DOHH2 (cell line): ENCODE measurements around the gene OSBPL3.

ENCODE experiments used
- H3F3A ChIP-seq: fragments of 200-600 bp; sonication (generic), shearing (Covaris generic); 2 replicates; pipeline ENCODE4 v1.6.0; 2016; ENCODE audit warnings: antibody characterized with exemption, mild to moderate bottlenecking; ENCODE audit not compliant: control insufficient read depth, insufficient read depth
- H3K27ac ChIP-seq: fragments of 200-600 bp; sonication (generic); 2 replicates; pipeline ENCODE4 v1.5.1; 2014; ENCODE audit warnings: low read depth, mild to moderate bottlenecking, low read length, moderate library complexity
- H3K27me3 ChIP-seq: fragments of 200-600 bp; sonication (generic); 2 replicates; pipeline ENCODE4 v1.6.1; 2014; ENCODE audit warnings: mild to moderate bottlenecking, low read length, mixed read lengths; ENCODE audit not compliant: control insufficient read depth
- H3K36me3 ChIP-seq: fragments of 200-600 bp; sonication (generic); 2 replicates; pipeline ENCODE4 v1.6.1; 2014; ENCODE audit warnings: mild to moderate bottlenecking, low read length, moderate library complexity, mixed read lengths; ENCODE audit not compliant: control insufficient read depth
- H3K4me1 ChIP-seq: fragments of 200-600 bp; sonication (generic); 2 replicates; pipeline ENCODE4 v1.6.1; 2014; ENCODE audit warnings: mild to moderate bottlenecking, low read length, mixed read lengths; ENCODE audit not compliant: control insufficient read depth
- H3K4me2 ChIP-seq: fragments of 200-600 bp; sonication (generic); 2 replicates; pipeline ENCODE4 v1.6.0; 2014; ENCODE audit warnings: mild to moderate bottlenecking, low read length, moderate library complexity
- H3K4me3 ChIP-seq: fragments of 200-600 bp; sonication (generic); 2 replicates; pipeline ENCODE4 v1.5.1; 2014; ENCODE audit warnings: mild to moderate bottlenecking, low read length, mixed read lengths
- H3K79me2 ChIP-seq: fragments of 200-600 bp; sonication (generic); 2 replicates; pipeline ENCODE4 v1.6.1; 2014; ENCODE audit warnings: mild to moderate bottlenecking, low read length, mixed read lengths; ENCODE audit not compliant: control insufficient read depth
- H3K9me2 ChIP-seq: fragments of 200-600 bp; sonication (generic); replicated peaks from 2 replicates; pipeline ENCODE4 v1.6.1; 2014; ENCODE audit warnings: mild to moderate bottlenecking, low read length, mixed read lengths; ENCODE audit not compliant: control insufficient read depth
- H3K9me3 ChIP-seq: fragments of 200-600 bp; sonication (generic); 2 replicates; pipeline ENCODE4 v1.6.1; 2014; ENCODE audit warnings: antibody characterized with exemption, low read length, mixed read lengths; ENCODE audit not compliant: control insufficient read depth, insufficient read depth
- H4K20me1 ChIP-seq: fragments of 200-600 bp; sonication (generic); 2 replicates; pipeline ENCODE4 v1.6.0; 2014; ENCODE audit warnings: low read depth, mild to moderate bottlenecking, antibody characterized with exemption, low read length, moderate library complexity; ENCODE audit not compliant: control insufficient read depth, insufficient read depth
- CTCF ChIP-seq: fragments of 200-600 bp; sonication (generic); IDR thresholded peaks from one replicate; pipeline ENCODE4 v1.5.1; 2014; ENCODE audit warnings: antibody characterized with exemption, mild to moderate bottlenecking, low read depth, low read length; ENCODE audit not compliant: poor library complexity, severe bottlenecking
- EZH2phosphoT487 ChIP-seq: fragments of 200-600 bp; sonication (generic); IDR thresholded peaks from 2 replicates; pipeline ENCODE4 v1.6.1; 2017; ENCODE audit warnings: borderline replicate concordance, mild to moderate bottlenecking, antibody characterized with exemption, low read length, moderate library complexity, mixed read lengths

Gene OSBPL3

GRCh38 chr7:24936121-24936824, 43.7 kb downstream of the OSBPL3 start:
- no peaks in the 10 kb centered on the region for H3K9me2 ChIP-seq
- H3K79me2 ChIP-seq, result peaks cover 98% of the 10 kb centered on the region
- no peak for TF ChIP-seq EZH2phosphoT487
- TF ChIP-seq CTCF, result no peak
- no peak overlapping the region for H3K27ac ChIP-seq
- H3F3A ChIP-seq, result no peaks in the 10 kb centered on the region
- H3K4me2 ChIP-seq, result no peak overlapping the region
- H3K27me3 ChIP-seq, result no peaks in the 10 kb centered on the region
- H4K20me1 ChIP-seq, result peaks cover 7% of the 10 kb centered on the region; the same call in 1 of the 2 replicates
- H3K4me3 ChIP-seq, result no peak overlapping the region
- no peaks in the 10 kb centered on the region for H3K9me3 ChIP-seq
- H3K36me3 ChIP-seq, result peaks cover 34% of the 10 kb centered on the region
- peaks cover 68% of the 10 kb centered on the region for H3K4me1 ChIP-seq

- Histone ChIP-seq H3K9me2 (no peaks in the 10 kb centered on the region), H3K79me2 (peaks cover 100% of the 10 kb centered on the region), H3K27ac (no peak overlapping the region), H3K4me2 (peak overlapping the region; percentile 30), H4K20me1 (0 out of 2 replicates have a peak, but pooled peaks cover 4% of the 10 kb centered on the region), H3F3A (no peaks in the 10 kb centered on the region), H3K4me3 (peak overlapping the region; percentile 8), H3K9me3 (no peaks in the 10 kb centered on the region), H3K36me3 (peaks cover 37% of the 10 kb centered on the region), H3K27me3 (no peaks in the 10 kb centered on the region), H3K4me1 (peaks cover 64% of the 10 kb centered on the region)
- no peak for TF ChIP-seq CTCF
- no peak for TF ChIP-seq EZH2phosphoT487
Measured at GRCh38 chr7:24933298-24933697, 46.7 kb downstream of the OSBPL3 start.

- Histone ChIP-seq H3K4me3 (peak overlapping the region; percentile 8), H3K27ac (no peak overlapping the region), H4K20me1 (0 out of 2 replicates have a peak, but pooled peaks cover 4% of the 10 kb centered on the region), H3F3A (no peaks in the 10 kb centered on the region), H3K79me2 (peaks cover 98% of the 10 kb centered on the region), H3K9me3 (no peaks in the 10 kb centered on the region), H3K36me3 (peaks cover 32% of the 10 kb centered on the region), H3K4me1 (peaks cover 59% of the 10 kb centered on the region), H3K4me2 (peak overlapping the region; percentile 30), H3K9me2 (no peaks in the 10 kb centered on the region), H3K27me3 (no peaks in the 10 kb centered on the region)
- TF ChIP-seq EZH2phosphoT487, result no peak
- no peak for TF ChIP-seq CTCF
Measured at GRCh38 chr7:24932815-24933214, 47.2 kb downstream of the OSBPL3 start.
